ENCODE measurements around the gene OLFM3.

OLFM3 gene

GRCh38 chr1:101846820-101847219, 149.9 kb downstream of the OLFM3 start:
- no peak for DNase-seq

GRCh38 chr1:101843160-101843559, 153.6 kb downstream of the OLFM3 start:
- no peak for DNase-seq

- DNase-seq, result no peak
Observed at GRCh38 chr1:101841824-101842223, 154.9 kb downstream of the OLFM3 start.

GRCh38 chr1:101835988-101836387, 160.7 kb downstream of the OLFM3 start:
- DNase-seq, result no peak

GRCh38 chr1:101833312-101833711, 163.4 kb downstream of the OLFM3 start:
- DNase-seq, result no peak

GRCh38 chr1:101826416-101826815, 170.3 kb downstream of the OLFM3 start:
- DNase-seq, result no peak

- DNase-seq, result no peak
Observed at GRCh38 chr1:101820071-101820470, 176.7 kb downstream of the OLFM3 start.

GRCh38 chr1:101816262-101816661, 180.5 kb downstream of the OLFM3 start:
- DNase-seq, result no peak

- no peak for DNase-seq
Observed at GRCh38 chr1:101798417-101798816, 198.3 kb downstream of the OLFM3 start.

GRCh38 chr1:101797722-101798121, 199.0 kb downstream of the OLFM3 start:
- DNase-seq, result no peak

- DNase-seq, result no peak
Observed at GRCh38 chr1:101781201-101781831, 215.4 kb downstream of the OLFM3 start.

GRCh38 chr1:101769520-101769919, 227.2 kb downstream of the OLFM3 start:
- no peak for DNase-seq

GRCh38 chr1:101757985-101758384, 238.7 kb downstream of the OLFM3 start:
- no peak for DNase-seq

- no peak for DNase-seq
Observed at GRCh38 chr1:101756411-101756810, 240.3 kb downstream of the OLFM3 start.

Data from activated CD4-positive, CD25-positive, alpha-beta regulatory T cell treated with anti-CD3 and anti-CD28 coated beads, Interleukin-2, amount 50 U/mL, for 72 hours (primary cell).